IgD-negative memory B cell (primary cell): ENCODE results near the gene ST3GAL3. TPM values are rescaled to one million over a fixed set of nuclear protein-coding genes. Genes with fewer than 3 reads are reported as not detected.

Experiments used
- H3K27ac Mint-ChIP-seq, 3 donors: one replicate each; pipeline ENCODE4 v1.8.0; 2020 to 2022; ENCODE audit warnings: mild to moderate bottlenecking in 3 of 3, mixed read lengths in 3 of 3, moderate library complexity in 1 of 3
- H3K27me3 Mint-ChIP-seq: one replicate; pipeline ENCODE4 v1.8.0; 2021; ENCODE audit warnings: mixed read lengths
- H3K36me3 Mint-ChIP-seq: one replicate; pipeline ENCODE4 v1.8.0; 2020; ENCODE audit warnings: mild to moderate bottlenecking, mixed read lengths
- H3K4me1 Mint-ChIP-seq, 3 donors: one replicate each; pipeline ENCODE4 v1.8.0; 2020 to 2022; ENCODE audit warnings: mixed read lengths in 3 of 3, mild to moderate bottlenecking in 1 of 3
- H3K4me3 Mint-ChIP-seq, 4 donors: one replicate each; pipeline ENCODE4 v1.8.0; 2020 to 2022; ENCODE audit warnings: mild to moderate bottlenecking in 4 of 4, mixed read lengths in 4 of 4, moderate library complexity in 3 of 4
- H3K9me3 Mint-ChIP-seq, 3 donors: one replicate each; pipeline ENCODE4 v1.8.0; 2020 to 2021; ENCODE audit warnings: mixed read lengths in 3 of 3, mild to moderate bottlenecking in 1 of 3
- polyA plus RNA-seq: library from polyadenylated mRNA; unstranded; fragments of 300-500 nt; fragmentation: Illumina TruSeq; gene quantifications from one replicate; pipeline ENCODE4 v1.2.3, GENCODE V29; 2021

Gene ST3GAL3
- polyA plus RNA-seq, 1 donor from 2014 or later = 14.3 TPM

DNA sequence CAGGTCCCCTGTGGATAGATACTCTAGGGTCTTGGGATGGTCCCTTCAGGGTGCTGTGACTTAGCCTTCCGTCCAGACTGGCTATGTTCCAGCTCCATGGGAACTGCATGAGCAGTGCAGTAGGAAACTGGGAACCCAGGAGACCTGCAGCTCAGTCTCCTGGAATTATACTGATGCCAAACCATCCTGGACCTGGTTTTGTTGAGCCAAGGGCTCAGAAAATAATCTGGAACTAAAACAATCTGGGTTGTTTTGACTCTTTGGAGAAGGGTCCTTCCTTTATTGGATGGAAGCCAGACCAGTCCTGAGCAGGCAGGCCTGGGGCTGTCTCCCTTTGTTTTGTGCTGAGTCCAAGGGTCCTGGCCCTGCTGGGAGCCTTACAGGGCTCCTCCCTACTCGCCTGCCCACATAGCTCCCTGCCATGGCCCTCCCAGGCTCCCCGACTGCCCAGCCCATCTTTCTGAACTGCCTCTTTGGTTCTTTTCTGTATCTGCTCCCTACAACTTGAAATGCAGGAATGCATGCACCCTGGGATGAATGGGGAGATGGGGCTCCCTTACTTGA is 240.6 kb downstream of the ST3GAL3 start:
- no peaks in the 10 kb centered on the region for H3K9me3 Mint-ChIP-seq
- peaks cover 23 to 32% (median 27%) of the 10 kb centered on the region in 3 donors for H3K4me1 Mint-ChIP-seq
- peak overlapping the region in 2 of 3 donors; percentile 94 for H3K27ac Mint-ChIP-seq
- peaks cover 3% of the 10 kb centered on the region for H3K36me3 Mint-ChIP-seq
- H3K4me3 Mint-ChIP-seq = peak overlapping the region; percentile 89 to 97 (median 94)
- no peaks in the 10 kb centered on the region for H3K27me3 Mint-ChIP-seq

DNA sequence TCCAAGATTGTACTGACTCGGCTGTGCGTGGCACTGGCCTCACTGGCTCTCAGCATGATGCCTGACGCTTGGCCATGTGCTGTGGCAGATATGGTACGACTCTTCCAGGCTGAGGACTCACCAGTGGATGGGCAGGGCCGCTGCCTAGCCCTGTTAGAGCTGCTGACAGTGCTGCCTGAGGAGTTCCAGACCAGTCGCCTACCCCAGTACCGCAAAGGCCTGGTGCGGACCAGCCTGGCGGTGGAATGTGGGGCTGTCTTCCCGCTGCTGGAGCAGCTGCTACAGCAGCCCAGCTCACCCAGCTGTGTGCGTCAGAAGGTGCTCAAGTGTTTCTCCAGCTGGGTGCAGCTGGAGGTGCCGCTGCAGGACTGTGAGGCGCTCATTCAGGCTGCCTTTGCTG is 242.3 kb downstream of the ST3GAL3 start:
- Mint-ChIP-seq H3K27me3 (no peaks in the 10 kb centered on the region), H3K4me1 (peaks cover 21 to 29% (median 23%) of the 10 kb centered on the region in 3 donors), H3K4me3 (peak overlapping the region in 2 of 4 donors; percentile 12 to 91), H3K36me3 (peaks cover 3% of the 10 kb centered on the region), H3K9me3 (no peaks in the 10 kb centered on the region), H3K27ac (no peak overlapping the region)

DNA sequence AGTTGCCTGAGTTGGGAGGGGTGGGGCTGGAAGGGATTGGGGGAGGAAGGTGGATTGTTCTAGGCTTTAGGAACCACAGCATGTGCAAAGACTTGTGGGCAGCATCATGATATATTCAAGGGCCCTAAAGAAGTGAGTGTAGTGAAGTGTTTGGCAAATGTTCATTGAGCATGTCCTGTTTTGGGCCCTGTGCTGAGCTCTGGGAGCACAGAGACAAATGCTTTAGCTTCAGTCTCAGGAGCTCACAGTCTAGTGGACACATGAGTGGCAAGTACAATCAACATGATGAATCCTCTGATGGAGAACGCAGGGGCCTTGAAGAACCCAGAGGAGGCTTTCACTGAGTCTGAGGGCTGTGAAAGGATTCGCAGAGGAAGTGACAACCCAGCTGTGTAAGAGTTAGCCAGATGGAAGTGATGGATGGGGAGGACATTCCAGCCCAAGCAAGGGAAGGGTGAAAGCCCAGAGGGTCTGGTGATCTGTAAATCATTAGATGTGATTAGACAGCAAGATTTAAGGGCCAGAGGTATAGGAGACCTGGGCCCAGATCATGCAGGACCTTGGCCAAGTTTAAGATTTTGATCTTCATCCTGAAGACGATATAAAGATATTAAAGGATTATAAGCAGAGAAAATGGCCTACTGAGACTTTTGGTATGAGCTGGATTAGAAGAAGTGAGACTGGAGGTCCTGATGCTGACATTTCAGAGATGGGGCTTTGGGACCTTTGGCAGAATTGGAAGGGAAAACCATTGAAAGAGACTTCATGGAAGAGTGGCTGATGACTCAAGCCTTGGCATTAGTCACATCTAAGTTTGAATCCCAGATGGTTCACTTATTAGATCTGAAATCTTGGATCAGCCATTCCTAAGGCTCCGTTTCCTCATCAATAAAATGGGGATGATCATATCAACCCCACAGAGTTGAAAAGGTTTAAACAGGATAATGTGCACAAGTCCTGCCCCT is 244.0 kb downstream of the ST3GAL3 start:
- peaks cover 12 to 16% (median 12%) of the 10 kb centered on the region in 3 donors for H3K4me1 Mint-ChIP-seq
- no peak overlapping the region for H3K4me3 Mint-ChIP-seq
- peaks cover 3% of the 10 kb centered on the region for H3K36me3 Mint-ChIP-seq
- H3K27me3 Mint-ChIP-seq = no peaks in the 10 kb centered on the region
- peak overlapping the region in 2 of 3 donors; percentile 37 to 80 for H3K27ac Mint-ChIP-seq
- H3K9me3 Mint-ChIP-seq = no peaks in the 10 kb centered on the region

DNA sequence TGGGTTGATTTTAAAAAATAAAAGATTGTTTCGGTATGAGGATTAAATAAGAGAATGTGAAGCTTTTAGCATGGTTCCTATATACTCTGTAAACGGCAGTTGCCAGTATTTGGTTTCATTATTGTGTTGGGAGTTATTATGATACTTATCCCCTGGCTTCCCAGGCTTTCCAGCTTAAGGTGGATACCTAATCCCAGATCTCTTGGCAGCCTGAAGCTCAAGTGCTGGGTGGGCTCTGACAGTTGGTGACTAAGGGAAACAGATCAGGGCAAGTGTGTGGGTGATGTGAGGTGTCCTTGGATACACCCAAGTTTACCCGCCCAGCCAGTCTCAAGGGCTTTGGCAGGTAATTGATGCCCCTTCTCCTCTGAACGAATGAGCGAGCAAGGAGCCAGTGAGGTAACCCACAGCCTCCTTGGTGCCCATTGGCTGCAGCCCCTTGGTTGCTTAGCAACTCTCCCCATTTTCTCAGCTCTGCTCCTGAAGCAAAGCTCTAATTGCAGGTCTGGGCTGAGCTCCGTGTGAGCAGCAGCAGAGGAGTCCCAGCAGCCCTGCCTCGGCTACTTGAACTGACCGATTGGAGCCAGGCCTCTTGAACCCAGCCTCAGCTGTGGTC is 245.5 kb downstream of the ST3GAL3 start:
- no peak overlapping the region for H3K4me3 Mint-ChIP-seq
- peaks cover 3% of the 10 kb centered on the region for H3K36me3 Mint-ChIP-seq
- H3K4me1 Mint-ChIP-seq = peaks cover 7 to 12% (median 11%) of the 10 kb centered on the region in 3 donors
- no peaks in the 10 kb centered on the region for H3K27me3 Mint-ChIP-seq
- H3K9me3 Mint-ChIP-seq = no peaks in the 10 kb centered on the region
- H3K27ac Mint-ChIP-seq = no peak overlapping the region

DNA sequence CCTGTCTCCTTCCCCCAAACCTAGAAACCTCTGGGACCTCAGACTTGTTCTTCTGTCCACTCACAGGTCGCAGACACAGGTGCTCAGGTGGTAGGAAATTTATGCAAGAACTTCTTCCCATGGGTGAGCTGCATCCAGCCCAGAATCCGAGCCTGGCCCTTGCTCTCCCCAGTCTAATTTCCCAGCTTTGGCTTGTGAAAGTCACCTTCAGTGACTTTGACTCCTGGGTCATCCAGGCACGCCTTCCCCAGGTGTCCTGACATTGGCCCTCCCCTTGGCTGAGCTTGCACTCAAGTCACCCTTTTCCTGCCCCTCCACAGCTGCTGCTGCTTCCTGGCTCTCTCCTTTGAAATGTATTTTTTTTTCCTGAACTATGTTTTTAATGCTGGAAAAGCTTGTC is 246.0 kb downstream of the ST3GAL3 start:
- H3K4me3 Mint-ChIP-seq = no peak overlapping the region
- peaks cover 4 to 10% (median 8%) of the 10 kb centered on the region in 3 donors for H3K4me1 Mint-ChIP-seq
- no peak overlapping the region for H3K27ac Mint-ChIP-seq
- H3K36me3 Mint-ChIP-seq = peaks cover 3% of the 10 kb centered on the region
- H3K27me3 Mint-ChIP-seq = no peaks in the 10 kb centered on the region
- H3K9me3 Mint-ChIP-seq = no peaks in the 10 kb centered on the region

DNA sequence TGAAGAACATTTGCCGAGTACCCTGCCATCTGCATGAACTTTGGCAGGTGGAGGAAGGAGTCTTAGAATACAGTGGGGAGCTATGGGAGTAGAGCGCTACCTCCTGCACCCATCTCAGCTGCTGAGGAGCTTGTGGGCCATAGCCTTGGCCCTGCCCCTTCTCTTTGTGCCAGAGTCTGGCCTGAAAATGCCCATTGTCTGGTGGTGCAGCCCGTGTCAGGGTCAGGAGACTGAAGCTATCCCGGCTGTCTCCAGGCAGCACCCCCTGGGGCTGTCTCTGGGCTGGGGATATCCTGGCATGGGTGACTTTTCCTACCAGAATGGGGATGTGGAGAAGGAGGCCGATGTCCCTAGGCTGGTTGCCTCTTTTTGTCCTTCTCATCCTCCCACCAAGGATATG is 246.7 kb downstream of the ST3GAL3 start:
- H3K27me3 Mint-ChIP-seq = no peaks in the 10 kb centered on the region
- H3K9me3 Mint-ChIP-seq = no peaks in the 10 kb centered on the region
- no peak overlapping the region for H3K4me3 Mint-ChIP-seq
- H3K36me3 Mint-ChIP-seq = peaks cover 3% of the 10 kb centered on the region
- H3K27ac Mint-ChIP-seq = no peak overlapping the region
- peaks cover 0 to 6% (median 6%) of the 10 kb centered on the region in 3 donors for H3K4me1 Mint-ChIP-seq

DNA sequence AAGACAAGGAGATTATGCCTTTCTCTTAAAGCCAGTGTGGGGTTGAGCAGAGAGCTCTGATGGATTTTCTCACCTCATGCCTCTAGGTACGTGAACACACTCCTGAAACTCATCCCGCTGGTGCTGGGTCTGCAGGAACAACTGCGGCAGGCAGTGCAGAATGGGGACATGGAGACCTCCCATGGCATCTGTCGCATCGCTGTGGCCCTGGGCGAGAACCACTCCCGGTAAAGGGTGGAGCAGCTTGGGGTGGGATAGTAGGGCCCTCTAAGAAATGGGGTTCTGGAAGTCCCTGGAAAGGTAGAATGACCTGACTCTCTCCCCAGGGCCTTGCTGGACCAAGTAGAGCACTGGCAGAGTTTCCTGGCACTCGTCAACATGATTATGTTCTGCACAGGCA is 248.9 kb downstream of the ST3GAL3 start:
- Mint-ChIP-seq H3K4me1 (no peaks in the 10 kb centered on the region), H3K9me3 (no peaks in the 10 kb centered on the region), H3K27ac (no peak overlapping the region), H3K27me3 (no peaks in the 10 kb centered on the region), H3K36me3 (peaks cover 2% of the 10 kb centered on the region), H3K4me3 (no peak overlapping the region)

DNA sequence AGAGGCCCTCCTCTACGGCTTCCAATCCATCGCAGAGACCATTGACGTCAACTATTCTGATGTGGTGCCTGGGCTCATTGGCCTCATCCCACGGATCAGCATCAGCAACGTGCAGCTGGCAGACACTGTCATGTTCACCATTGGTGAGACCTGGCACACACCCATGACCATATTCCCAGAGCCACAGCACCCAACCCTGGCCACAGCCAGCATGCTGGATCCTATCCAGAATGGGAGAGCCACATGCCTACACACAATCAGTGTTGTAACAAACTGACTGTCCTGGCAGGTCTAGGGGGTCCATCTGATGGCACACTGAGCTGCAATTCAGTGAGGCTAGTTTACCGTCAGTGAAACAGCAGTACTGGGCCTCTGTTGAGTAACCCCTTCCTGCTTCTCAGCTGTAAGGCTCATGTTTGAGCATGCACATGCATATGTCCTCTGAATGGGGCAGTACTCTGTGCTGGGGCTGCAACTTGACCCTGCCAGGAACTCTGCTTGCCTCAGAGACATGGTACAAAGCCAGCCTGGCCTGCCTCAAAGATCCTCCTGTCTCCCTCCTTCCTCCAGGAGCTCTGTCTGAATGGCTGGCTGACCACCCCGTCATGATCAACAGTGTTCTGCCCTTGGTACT is 250.2 kb downstream of the ST3GAL3 start:
- peak overlapping the region in 1 of 3 donors; percentile 14 for H3K27ac Mint-ChIP-seq
- no peaks in the 10 kb centered on the region for H3K27me3 Mint-ChIP-seq
- H3K4me3 Mint-ChIP-seq = no peak overlapping the region

DNA sequence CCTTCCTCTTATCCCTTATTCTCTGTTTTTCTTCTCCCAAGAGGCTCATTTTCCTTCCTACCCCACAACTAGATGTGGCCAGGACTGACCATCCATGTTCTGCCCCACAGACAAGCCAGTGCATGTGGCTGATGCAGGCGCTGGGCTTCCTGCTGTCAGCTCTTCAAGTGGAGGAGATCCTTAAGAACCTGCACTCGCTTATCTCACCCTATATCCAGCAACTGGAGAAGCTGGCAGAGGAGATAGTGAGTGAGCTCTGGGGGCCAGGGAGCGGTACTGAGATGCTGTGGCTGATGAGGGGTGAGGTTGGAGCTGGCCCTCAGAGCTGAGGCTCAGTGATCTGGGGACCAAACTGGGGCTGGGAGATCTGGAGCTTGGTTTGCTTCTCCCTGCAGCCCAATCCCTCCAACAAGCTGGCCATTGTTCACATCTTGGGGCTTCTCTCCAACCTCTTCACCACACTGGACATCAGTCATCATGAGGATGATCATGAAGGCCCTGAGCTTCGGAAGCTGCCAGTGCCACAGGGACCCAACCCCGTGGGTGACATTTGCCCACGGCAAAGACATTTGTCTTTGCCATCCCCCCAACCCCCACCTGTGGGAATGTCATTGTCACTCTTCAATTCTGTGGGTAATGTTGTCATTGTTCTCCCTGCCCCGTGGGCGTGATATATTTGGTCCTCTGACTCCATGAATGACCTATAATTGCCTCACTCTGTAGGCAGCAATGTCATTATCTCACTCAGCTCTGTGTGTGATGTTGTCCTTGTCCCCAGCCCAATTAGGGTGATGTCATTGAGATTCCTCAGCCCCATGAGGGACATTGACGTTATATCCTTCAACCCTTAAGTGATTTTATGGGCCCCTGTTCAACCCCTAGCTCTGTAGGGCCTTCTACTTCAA is 251.3 kb downstream of the ST3GAL3 start:
- no peaks in the 10 kb centered on the region for H3K4me1 Mint-ChIP-seq
- no peak overlapping the region for H3K27ac Mint-ChIP-seq
- H3K36me3 Mint-ChIP-seq = peaks cover 2% of the 10 kb centered on the region
- H3K4me3 Mint-ChIP-seq = no peak overlapping the region
- H3K9me3 Mint-ChIP-seq = no peaks in the 10 kb centered on the region
- H3K27me3 Mint-ChIP-seq = no peaks in the 10 kb centered on the region

More for the DNA sequence above, 250.2 kb downstream of the ST3GAL3 start:
- Mint-ChIP-seq H3K4me1 (no peaks in the 10 kb centered on the region), H3K36me3 (peaks cover 2% of the 10 kb centered on the region), H3K9me3 (no peaks in the 10 kb centered on the region)

DNA sequence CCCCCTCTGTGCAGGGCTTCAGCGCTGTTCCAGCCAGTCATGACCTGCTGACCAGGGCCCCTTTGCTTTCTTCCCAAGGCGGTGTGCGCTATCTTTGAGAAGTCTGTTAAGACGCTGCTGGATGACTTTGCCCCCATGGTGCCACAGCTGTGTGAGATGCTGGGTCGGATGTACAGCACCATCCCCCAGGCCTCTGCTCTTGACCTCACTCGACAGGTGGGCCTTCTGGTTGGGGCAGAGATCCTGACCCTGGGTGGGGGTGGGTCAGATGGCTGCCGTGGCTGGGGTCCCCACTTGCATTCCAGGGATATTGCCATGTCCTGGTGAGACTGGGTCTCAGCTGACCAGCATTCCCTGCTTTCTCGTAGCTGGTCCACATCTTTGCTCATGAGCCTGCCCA is 253.5 kb downstream of the ST3GAL3 start:
- H3K9me3 Mint-ChIP-seq = no peaks in the 10 kb centered on the region
- H3K4me3 Mint-ChIP-seq = no peak overlapping the region
- no peaks in the 10 kb centered on the region for H3K4me1 Mint-ChIP-seq
- peaks cover 2% of the 10 kb centered on the region for H3K36me3 Mint-ChIP-seq
- H3K27me3 Mint-ChIP-seq = no peaks in the 10 kb centered on the region
- no peak overlapping the region for H3K27ac Mint-ChIP-seq

DNA sequence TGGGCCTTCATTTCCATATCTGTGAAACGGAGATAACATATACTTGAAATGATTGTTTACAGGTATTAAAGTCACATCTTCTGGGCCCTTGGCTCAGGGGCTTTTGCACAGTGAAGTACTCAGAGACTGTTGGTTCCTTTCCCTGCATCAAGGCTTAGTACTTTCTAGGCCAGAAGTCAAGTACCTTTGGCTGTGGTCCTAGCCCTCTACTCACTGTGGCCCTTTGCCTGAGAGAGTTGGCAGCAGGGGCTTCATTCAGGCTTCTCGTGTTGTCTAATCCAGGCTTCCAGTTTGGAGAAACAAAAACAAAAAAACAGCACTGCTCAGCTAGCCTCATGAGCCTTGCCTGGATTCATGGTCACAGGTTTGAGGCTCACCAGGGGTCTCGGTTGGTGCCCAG is 254.4 kb downstream of the ST3GAL3 start:
- Mint-ChIP-seq H3K9me3 (no peaks in the 10 kb centered on the region), H3K27ac (no peak overlapping the region), H3K4me3 (no peak overlapping the region), H3K4me1 (no peaks in the 10 kb centered on the region), H3K27me3 (no peaks in the 10 kb centered on the region), H3K36me3 (peaks cover 2% of the 10 kb centered on the region)

DNA sequence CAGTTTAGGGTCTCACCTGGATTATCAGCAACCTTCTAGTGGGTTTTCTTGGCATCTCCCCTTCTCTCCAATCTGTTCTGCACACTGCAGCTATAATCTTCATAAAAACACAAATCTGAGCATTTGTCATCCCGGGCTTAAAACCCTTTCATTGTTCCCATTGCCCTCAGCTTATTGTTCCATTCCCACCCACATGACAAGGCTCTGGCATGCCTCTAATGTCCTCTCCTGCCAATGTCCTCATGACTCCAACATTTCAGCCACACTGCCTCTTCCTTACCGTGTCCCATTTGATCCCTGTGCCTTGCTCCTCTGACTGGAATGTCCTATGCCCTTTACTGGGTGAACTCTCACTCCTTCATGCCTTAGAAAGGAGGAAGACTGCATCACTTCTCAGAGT is 255.0 kb downstream of the ST3GAL3 start:
- peak overlapping the region in 1 of 3 donors; percentile 19 for H3K27ac Mint-ChIP-seq

DNA sequence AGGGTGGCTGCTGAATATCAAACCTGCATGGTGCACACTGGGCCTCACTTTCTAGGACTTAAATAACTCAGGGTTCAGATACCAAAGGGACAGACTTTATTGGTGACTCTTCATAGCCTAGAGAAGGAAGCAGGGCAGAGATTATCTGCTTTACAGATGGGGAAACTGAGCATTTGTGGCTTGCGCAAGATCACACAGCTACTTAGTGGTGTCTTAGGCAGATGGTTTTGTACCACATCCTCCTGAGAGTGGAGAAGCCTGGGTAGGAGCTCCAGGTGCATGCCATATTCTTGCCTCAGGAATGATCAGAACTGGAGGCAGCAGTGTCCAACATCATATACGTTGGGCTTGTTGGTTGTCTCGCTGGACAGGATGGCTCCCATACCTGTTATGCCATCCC is 255.7 kb downstream of the ST3GAL3 start:
- H3K27ac Mint-ChIP-seq = no peak overlapping the region
- H3K4me1 Mint-ChIP-seq = no peaks in the 10 kb centered on the region
- H3K36me3 Mint-ChIP-seq = peaks cover 2% of the 10 kb centered on the region
- H3K4me3 Mint-ChIP-seq = no peak overlapping the region
- no peaks in the 10 kb centered on the region for H3K27me3 Mint-ChIP-seq
- peaks cover 0 to 2% (median 0%) of the 10 kb centered on the region in 3 donors for H3K9me3 Mint-ChIP-seq

More for the DNA sequence above, 255.0 kb downstream of the ST3GAL3 start:
- Mint-ChIP-seq H3K27me3 (no peaks in the 10 kb centered on the region), H3K36me3 (peaks cover 2% of the 10 kb centered on the region), H3K9me3 (no peaks in the 10 kb centered on the region), H3K4me3 (no peak overlapping the region), H3K4me1 (no peaks in the 10 kb centered on the region)

DNA sequence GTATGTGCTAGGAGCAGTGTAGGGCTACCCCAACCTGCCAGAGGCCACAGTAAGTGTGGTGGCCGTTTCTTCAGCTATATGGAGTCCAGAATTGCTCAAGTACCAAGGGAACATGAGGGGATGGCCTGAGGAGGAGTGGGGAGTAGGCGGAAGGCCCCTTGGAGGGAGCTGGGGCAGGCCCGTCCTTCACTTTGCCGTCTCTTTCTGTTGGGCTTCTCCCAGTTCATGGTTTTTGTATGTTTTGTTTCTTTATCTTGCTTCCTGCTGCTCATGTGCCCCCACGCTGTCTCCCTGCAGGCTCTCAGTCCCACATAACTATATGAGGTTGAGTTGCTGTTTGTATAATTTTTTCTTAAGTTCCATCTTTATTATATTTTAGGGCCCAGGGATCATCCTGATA is 256.6 kb downstream of the ST3GAL3 start:
- no peaks in the 10 kb centered on the region for H3K27me3 Mint-ChIP-seq
- H3K36me3 Mint-ChIP-seq = peaks cover 4% of the 10 kb centered on the region
- no peak overlapping the region for H3K27ac Mint-ChIP-seq
- H3K4me1 Mint-ChIP-seq = no peaks in the 10 kb centered on the region
- no peak overlapping the region for H3K4me3 Mint-ChIP-seq
- peaks cover 0 to 2% (median 0%) of the 10 kb centered on the region in 3 donors for H3K9me3 Mint-ChIP-seq
